PC-3 (cell line): Measurements from ENCODE around the gene ZBED4. TPM values are rescaled to one million over a fixed set of nuclear protein-coding genes. Genes with fewer than 3 reads are reported as not detected.

Experiments used
- ATAC-seq: fragments of 200-7000 bp; cut with Tn5 transposase; 2 replicates; pipeline ENCODE4 v1.9.1; 2020; ENCODE audit warnings: mild to moderate bottlenecking, moderate library complexity
- BruUV-seq: library from RNA; stranded (reverse); fragments of 400-500 nt; replicated peaks from 2 replicates; lab custom pipeline; 2021; lab: Mats Ljungman, UMichigan
- CTCF ChIA-PET: fragments of 300-600 bp; sonication (Branson Sonifier 250); formaldehyde crosslinking; loops from one replicate; lab custom pipeline; 2022; ENCODE audit warnings: antibody characterized with exemption; lab: Charles Lee
- POLR2A ChIA-PET: fragments of 300-600 bp; sonication (Branson Sonifier 250); formaldehyde crosslinking; loops from one replicate; lab custom pipeline; 2022; ENCODE audit warnings: antibody characterized with exemption; ENCODE audit not compliant: unreplicated experiment; lab: Charles Lee
- DNase-seq: peaks from one replicate; pipeline ENCODE4 v3.0.0-alpha.2; 2015
- H2AFZ ChIP-seq: fragments of 300-600 bp; sonication (generic); 2 replicates; pipeline ENCODE4 v1.6.0; 2016; ENCODE audit warnings: antibody characterized with exemption, low read length
- H3F3A ChIP-seq: fragments of 300-600 bp; sonication (generic); one replicate; pipeline ENCODE4 v1.6.0; 2017; ENCODE audit warnings: antibody characterized with exemption, low read length, control low read depth, mild to moderate bottlenecking; ENCODE audit not compliant: unreplicated experiment
- H3K27ac ChIP-seq: fragments of 300-600 bp; sonication (generic); 2 replicates; pipeline ENCODE4 v1.5.1; 2016; ENCODE audit warnings: mild to moderate bottlenecking, low read length
- H3K27me3 ChIP-seq: fragments of 300-600 bp; sonication (generic); 2 replicates; pipeline ENCODE4 v1.6.1; 2016; ENCODE audit warnings: low read length, mixed read lengths
- H3K36me3 ChIP-seq: fragments of 300-600 bp; sonication (generic); 2 replicates; pipeline ENCODE4 v1.6.1; 2016; ENCODE audit warnings: low read depth, mixed run types, low read length, mixed read lengths
- H3K4me1 ChIP-seq: fragments of 300-600 bp; sonication (generic); 2 replicates; pipeline ENCODE4 v1.5.1; 2016; ENCODE audit warnings: low read length; ENCODE audit not compliant: insufficient read depth
- H3K4me2 ChIP-seq: fragments of 300-600 bp; sonication (generic); 2 replicates; pipeline ENCODE4 v1.6.0; 2016; ENCODE audit warnings: low read length
- H3K4me3 ChIP-seq: fragments of 300-600 bp; sonication (generic); 2 replicates; pipeline ENCODE4 v1.5.1; 2016; ENCODE audit warnings: mild to moderate bottlenecking, low read length, mixed read lengths
- H3K79me2 ChIP-seq: fragments of 300-600 bp; sonication (generic); 2 replicates; pipeline ENCODE4 v1.6.1; 2017; ENCODE audit warnings: low read length, mixed read lengths
- H3K9ac ChIP-seq: fragments of 300-600 bp; sonication (generic); 2 replicates; pipeline ENCODE4 v1.6.0; 2016; ENCODE audit warnings: mild to moderate bottlenecking, low read length
- H3K9me2 ChIP-seq: fragments of 300-600 bp; sonication (generic); replicated peaks from 2 replicates; pipeline ENCODE4 v1.6.1; 2016; ENCODE audit warnings: mixed run types, low read length, mixed read lengths
- H3K9me3 ChIP-seq: fragments of 300-600 bp; sonication (generic); 2 replicates; pipeline ENCODE4 v1.6.1; 2016; ENCODE audit warnings: low read length, mixed read lengths
- H4K20me1 ChIP-seq: fragments of 300-600 bp; sonication (generic); 2 replicates; pipeline ENCODE4 v1.6.1; 2016; ENCODE audit warnings: low read length, mixed read lengths
- EZH2 ChIP-seq: fragments of 300-600 bp; sonication (generic); IDR thresholded peaks from one replicate; pipeline ENCODE4 v1.6.1; 2017; ENCODE audit warnings: antibody characterized with exemption, mild to moderate bottlenecking, low read length; ENCODE audit not compliant: unreplicated experiment
- EZH2phosphoT487 ChIP-seq: fragments of 300-600 bp; sonication (generic); IDR thresholded peaks from 2 replicates; pipeline ENCODE4 v1.6.1; 2018; ENCODE audit warnings: mild to moderate bottlenecking, antibody characterized with exemption, low read length, borderline replicate concordance
- intact Hi-C: fragments of 100-400 bp; cut with micrococcal nuclease; formaldehyde crosslinking; loops from 2 replicates; pipeline ENCODE4 v1.9.0; 2023
- total RNA-seq: library from RNA; depleted of rRNA; stranded (reverse); fragments of >200 nt; gene quantifications from 2 replicates; pipeline ENCODE4 v1.2.3, GENCODE V29; 2014
- TF ChIP-seq, protein P1 (sequence below): fragments of 300-600 bp; sonication (generic); conservative IDR thresholded peaks from 2 replicates; pipeline ENCODE4 v1.5.1; 2017; ENCODE audit warnings: antibody characterized with exemption, low read depth, mild to moderate bottlenecking, low read length

The ZBED4 gene
- total RNA-seq, 1 experiment from 2014 or later = 11.5 TPM

DNA sequence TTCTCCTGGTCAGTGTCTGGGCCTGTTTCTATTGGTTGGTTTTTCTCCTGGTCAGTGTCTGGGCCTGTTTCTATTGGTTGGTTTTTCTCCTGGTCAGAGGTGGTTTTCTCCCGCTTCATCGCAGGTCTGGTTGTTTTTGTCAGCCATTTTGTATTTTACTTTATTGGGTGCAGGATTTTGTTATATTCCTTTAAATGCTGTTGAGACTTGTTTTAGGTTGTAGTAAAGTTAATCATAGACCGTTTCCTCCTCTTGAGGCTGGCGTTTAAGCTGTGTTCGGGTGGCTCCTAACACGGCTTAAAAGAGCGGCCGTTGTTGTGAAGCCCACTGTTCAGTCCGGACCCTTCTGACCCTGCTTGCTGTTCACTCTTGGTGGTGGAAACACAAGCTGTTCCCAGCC lies 26.2 kb downstream of the ZBED4 start:
- TF ChIP-seq EZH2 (no peak), EZH2phosphoT487 (no peak)
- TF ChIP-seq, protein P1, sequence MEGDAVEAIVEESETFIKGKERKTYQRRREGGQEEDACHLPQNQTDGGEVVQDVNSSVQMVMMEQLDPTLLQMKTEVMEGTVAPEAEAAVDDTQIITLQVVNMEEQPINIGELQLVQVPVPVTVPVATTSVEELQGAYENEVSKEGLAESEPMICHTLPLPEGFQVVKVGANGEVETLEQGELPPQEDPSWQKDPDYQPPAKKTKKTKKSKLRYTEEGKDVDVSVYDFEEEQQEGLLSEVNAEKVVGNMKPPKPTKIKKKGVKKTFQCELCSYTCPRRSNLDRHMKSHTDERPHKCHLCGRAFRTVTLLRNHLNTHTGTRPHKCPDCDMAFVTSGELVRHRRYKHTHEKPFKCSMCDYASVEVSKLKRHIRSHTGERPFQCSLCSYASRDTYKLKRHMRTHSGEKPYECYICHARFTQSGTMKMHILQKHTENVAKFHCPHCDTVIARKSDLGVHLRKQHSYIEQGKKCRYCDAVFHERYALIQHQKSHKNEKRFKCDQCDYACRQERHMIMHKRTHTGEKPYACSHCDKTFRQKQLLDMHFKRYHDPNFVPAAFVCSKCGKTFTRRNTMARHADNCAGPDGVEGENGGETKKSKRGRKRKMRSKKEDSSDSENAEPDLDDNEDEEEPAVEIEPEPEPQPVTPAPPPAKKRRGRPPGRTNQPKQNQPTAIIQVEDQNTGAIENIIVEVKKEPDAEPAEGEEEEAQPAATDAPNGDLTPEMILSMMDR = no peak
- no peaks in the 10 kb centered on the region for H3F3A ChIP-seq
- intact Hi-C loops = no loop called here
- no peaks in the 10 kb centered on the region for H3K4me1 ChIP-seq
- no peak overlapping the region for H2AFZ ChIP-seq
- H4K20me1 ChIP-seq = 0 out of 2 replicates have a peak, but pooled peaks cover 3% of the 10 kb centered on the region
- POLR2A ChIA-PET = no interaction called here
- no peaks in the 10 kb centered on the region for H3K36me3 ChIP-seq
- BruUV-seq = no TSS peak
- ATAC-seq = no peak
- no peak overlapping the region for H3K9ac ChIP-seq
- H3K4me3 ChIP-seq = no peak overlapping the region
- H3K79me2 ChIP-seq = peaks cover 45% of the 10 kb centered on the region
- no peaks in the 10 kb centered on the region for H3K27me3 ChIP-seq
- CTCF ChIA-PET = no interaction called here
- DNase-seq = no peak
- H3K9me3 ChIP-seq = no peaks in the 10 kb centered on the region
- no peak overlapping the region for H3K4me2 ChIP-seq
- H3K27ac ChIP-seq = no peak overlapping the region
- H3K9me2 ChIP-seq = no peaks in the 10 kb centered on the region

DNA sequence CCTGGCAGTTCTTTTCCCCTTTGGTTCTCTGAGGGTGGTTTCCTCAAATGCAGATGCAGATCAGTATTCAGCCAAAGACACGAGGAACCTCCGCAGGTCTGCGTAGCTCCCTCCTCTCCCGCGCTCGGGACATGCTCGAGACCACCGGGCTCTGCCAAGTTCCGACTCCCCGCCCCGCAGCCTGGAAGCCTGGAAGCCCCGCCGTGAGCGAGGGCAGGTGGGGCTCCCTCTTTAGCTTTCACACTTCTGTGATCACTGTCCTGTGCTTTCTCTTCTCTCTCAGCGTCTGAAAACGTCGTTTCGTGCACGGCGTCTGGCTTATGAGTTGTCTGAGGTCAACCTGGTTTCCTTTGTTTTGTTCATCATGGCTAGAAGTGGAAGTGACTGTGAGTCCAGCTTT lies 26.6 kb downstream of the ZBED4 start:
- no TSS peak for BruUV-seq
- Histone ChIP-seq H3K4me1 (no peaks in the 10 kb centered on the region), H3K9ac (no peak overlapping the region), H3K27me3 (no peaks in the 10 kb centered on the region), H4K20me1 (0 out of 2 replicates have a peak, but pooled peaks cover 3% of the 10 kb centered on the region), H3K79me2 (peaks cover 41% of the 10 kb centered on the region), H3K4me3 (no peak overlapping the region), H3K9me2 (no peaks in the 10 kb centered on the region), H2AFZ (no peak overlapping the region), H3K9me3 (no peaks in the 10 kb centered on the region), H3F3A (no peaks in the 10 kb centered on the region), H3K27ac (no peak overlapping the region), H3K36me3 (no peaks in the 10 kb centered on the region), H3K4me2 (no peak overlapping the region)
- CTCF ChIA-PET = no interaction called here
- POLR2A ChIA-PET = no interaction called here
- ATAC-seq (no peak), DNase-seq (no peak)
- TF ChIP-seq, protein P1 = no peak
- no peak for TF ChIP-seq EZH2
- no peak for TF ChIP-seq EZH2phosphoT487
- intact Hi-C loops = no loop called here

DNA sequence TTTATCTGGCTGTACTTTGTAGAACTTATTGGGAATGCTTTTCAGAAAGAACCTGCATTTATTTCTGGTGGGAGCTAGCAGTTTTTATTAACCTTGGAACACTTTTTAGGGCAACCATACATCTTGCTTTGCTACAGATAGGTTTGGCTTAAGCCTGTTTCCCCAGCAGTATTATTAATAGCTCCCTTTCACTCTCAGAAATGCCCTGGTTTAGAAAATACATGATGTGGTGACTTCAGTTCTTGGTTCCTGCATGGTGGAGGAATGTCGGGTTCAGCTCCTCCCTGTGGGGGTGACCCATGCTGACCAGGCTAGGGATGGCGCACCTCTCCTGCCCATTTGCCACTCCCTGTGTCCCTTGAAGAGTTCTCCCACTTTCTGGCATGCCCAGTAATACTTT lies 28.2 kb downstream of the ZBED4 start:
- H3K9me3 ChIP-seq = no peaks in the 10 kb centered on the region

More for the DNA sequence above, 28.2 kb downstream of the ZBED4 start:
- Histone ChIP-seq H3K9ac (no peak overlapping the region), H3K9me2 (no peaks in the 10 kb centered on the region), H3F3A (no peaks in the 10 kb centered on the region), H4K20me1 (no peaks in the 10 kb centered on the region), H3K27ac (no peak overlapping the region), H3K4me1 (no peaks in the 10 kb centered on the region), H2AFZ (no peak overlapping the region), H3K4me3 (no peak overlapping the region), H3K36me3 (no peaks in the 10 kb centered on the region; the same call in 1 of the 2 replicates), H3K27me3 (no peaks in the 10 kb centered on the region), H3K79me2 (peaks cover 30% of the 10 kb centered on the region), H3K4me2 (no peak overlapping the region)
- POLR2A ChIA-PET = interaction anchor here (0.6 kb wide), 1 partner anchor 30 kb away, joined by 3 read pairs; no protein-coding TSS in a partner anchor
- intact Hi-C loops = no loop called here
- CTCF ChIA-PET = no interaction called here
- TF ChIP-seq EZH2 (no peak), EZH2phosphoT487 (no peak)
- TF ChIP-seq, protein P1 = no peak
- no TSS peak for BruUV-seq
- DNase-seq (no peak), ATAC-seq (no peak)
